Thyroid gland (tissue), 4 donors: Measurements from ENCODE around the gene MSANTD4. TPM values are rescaled to one million over a fixed set of nuclear protein-coding genes. Genes with fewer than 3 reads are reported as not detected.
"Not testable (repeated sequence)": the region's sequence is repeated elsewhere in the genome, so short reads cannot be mapped to it uniquely, and the experiment has no call there.

ENCODE experiments used
- DNase-seq, 2 donors: peaks; one replicate each; pipeline ENCODE4 v3.0.0-alpha.2; 2019
- H3K27ac ChIP-seq, 3 donors: fragments of 200-600 bp; sonication (generic); 1 replicate in 2 of 3; 2 replicates in 1 of 3; pipeline ENCODE4 v1.5.1; 2016 to 2019; ENCODE audit warnings: mild to moderate bottlenecking in 1 of 3, moderate library complexity in 1 of 3
- H3K27me3 ChIP-seq: fragments of 200-600 bp; sonication (generic); one replicate; pipeline ENCODE4 v1.5.1; 2019
- H3K36me3 ChIP-seq, 2 donors: fragments of 200-600 bp; sonication (generic); one replicate each; pipeline ENCODE4 v1.5.1; 2016 to 2019
- H3K4me1 ChIP-seq, 2 donors: fragments of 200-600 bp; sonication (generic); one replicate each; pipeline ENCODE4 v1.5.1; 2017 to 2019
- H3K4me3 ChIP-seq, 3 donors: fragments of 200-600 bp; sonication (generic); replicated peaks in 1 of 3; 1 replicate in 2 of 3; 2 replicates in 1 of 3; pipeline ENCODE4 v1.5.1; 2016; ENCODE audit warnings: mild to moderate bottlenecking in 1 of 3
- H3K9me3 ChIP-seq: fragments of 200-600 bp; sonication (generic); one replicate; pipeline ENCODE4 v1.5.1; 2017
- CTCF ChIP-seq, 6 experiments: fragments of 200-600 bp in 3 of 6; fragments of 450-650 bp in 3 of 6; sonication (generic) in 3 of 6; IDR thresholded peaks; one replicate each; pipeline ENCODE4 v1.5.1; 2016 to 2019; ENCODE audit warnings: antibody characterized with exemption in 6 of 6, mild to moderate bottlenecking in 2 of 6, inconsistent platforms in 1 of 6, moderate library complexity in 1 of 6
- POLR2A ChIP-seq, 2 donors: fragments of 450-650 bp; IDR thresholded peaks; one replicate each; pipeline ENCODE4 v1.6.1; 2017; ENCODE audit warnings: antibody characterized with exemption in 2 of 2, mild to moderate bottlenecking in 2 of 2, moderate library complexity in 1 of 2
- WGBS, 2 donors: methylation state at CpG; one replicate each; pipeline ENCODE4 v1.1.5; 2017; 5-methylcytosine and 5-hydroxymethylcytosine counted together
- intact Hi-C: fragments of 100-400 bp; cut with DNase I; formaldehyde crosslinking; loops from one replicate; pipeline ENCODE4 v1.15.1; 2023
- total RNA-seq, 4 donors: library from RNA; depleted of rRNA; stranded (reverse); fragments of >200 nt; gene quantifications; one replicate each; pipeline ENCODE4 v1.2.3, GENCODE V29; 2016

MSANTD4 gene
- total RNA-seq, 4 donors from 2014 or later: 21.5 to 32.8 (median 30.5) TPM

- Histone ChIP-seq H3K36me3 (no peaks in the 10 kb centered on the region), H3K4me3 (no peak overlapping the region), H3K27me3 (no peaks in the 10 kb centered on the region), H3K27ac (no peak overlapping the region), H3K9me3 (no peaks in the 10 kb centered on the region), H3K4me1 (no peaks in the 10 kb centered on the region)
- DNase-seq: no peak
- intact Hi-C loops: no loop called here
- TF ChIP-seq CTCF (IDR thresholded peaks at IDR 0.05): no peak
- TF ChIP-seq POLR2A (IDR thresholded peaks at IDR 0.05): no peak
These were observed 39.3 kb upstream of the MSANTD4 start for GRCh38 chr11:106061249-106061784.

GRCh38 chr11:106059617-106060016 lies 37.6 kb upstream of the MSANTD4 start:
- H3K9me3 ChIP-seq: no peaks in the 10 kb centered on the region
- TF ChIP-seq CTCF (IDR thresholded peaks at IDR 0.05) (no peak), POLR2A (IDR thresholded peaks at IDR 0.05) (no peak)
- H3K27me3 ChIP-seq: no peaks in the 10 kb centered on the region
- H3K4me1 ChIP-seq: no peaks in the 10 kb centered on the region
- intact Hi-C loops: no loop called here
- H3K4me3 ChIP-seq: no peak overlapping the region
- no peak for DNase-seq
- 96 to 100% methylated on average over 1 of the region's 1 CpG for WGBS, 2 donors
- no peak overlapping the region for H3K27ac ChIP-seq
- no peaks in the 10 kb centered on the region for H3K36me3 ChIP-seq

GRCh38 chr11:106058377-106058776 lies 36.3 kb upstream of the MSANTD4 start:
- DNase-seq, H3K4me1 ChIP-seq, H3K9me3 ChIP-seq, H3K27me3 ChIP-seq, intact Hi-C loops, H3K4me3 ChIP-seq, H3K36me3 ChIP-seq, H3K27ac ChIP-seq: not testable (repeated sequence)
- whole genome bisulfite sequencing, 2 donors: 98 to 99% methylated on average over 14 of the region's 14 CpGs

GRCh38 chr11:106051103-106051502 lies 29.1 kb upstream of the MSANTD4 start:
- H3K4me3 ChIP-seq: no peak overlapping the region
- H3K36me3 ChIP-seq: no peaks in the 10 kb centered on the region
- no peak for DNase-seq
- no peak overlapping the region for H3K27ac ChIP-seq
- intact Hi-C loops: no loop called here
- H3K9me3 ChIP-seq: no peaks in the 10 kb centered on the region
- H3K4me1 ChIP-seq: no peaks in the 10 kb centered on the region
- no peak for TF ChIP-seq POLR2A (IDR thresholded peaks at IDR 0.05)
- TF ChIP-seq CTCF (IDR thresholded peaks at IDR 0.05): no peak
- WGBS, 2 donors: 89% methylated on average over 2 of the region's 2 CpGs
- H3K27me3 ChIP-seq: no peaks in the 10 kb centered on the region

- intact Hi-C loops: no loop called here
- Histone ChIP-seq H3K27me3 (no peaks in the 10 kb centered on the region), H3K27ac (no peak overlapping the region), H3K4me1 (no peaks in the 10 kb centered on the region), H3K4me3 (no peak overlapping the region), H3K36me3 (no peaks in the 10 kb centered on the region), H3K9me3 (no peaks in the 10 kb centered on the region)
- DNase-seq: no peak
- no peak for TF ChIP-seq CTCF (IDR thresholded peaks at IDR 0.05)
- no peak for TF ChIP-seq POLR2A (IDR thresholded peaks at IDR 0.05)
- 74 to 79% methylated on average over 5 of the region's 5 CpGs for WGBS, 2 donors
These were observed 27.9 kb upstream of the MSANTD4 start for GRCh38 chr11:106049727-106050476.
